ENCODE measurements around the gene CHMP4A. TPM values are rescaled to one million over a fixed set of nuclear protein-coding genes. Genes with fewer than 3 reads are reported as not detected.

The CHMP4A gene
- total and polyA plus RNA-seq, 9 of the 15 experiments (the other 6 are each of a cell fraction or from before 2014, with no cell fraction given) = 28.8 to 104 (median 52.7) TPM

- TF ChIP-seq ATF3 (IDR thresholded peaks at IDR 0.05) (0 out of 2 replicates have a peak, but pooled peaks have one; percentile 33), ATF3 (CRISPR knock-in tag; conservative IDR thresholded peaks at IDR 0.05) (no peak), USF1 (CRISPR knock-in tag; IDR thresholded peaks at IDR 0.05) (peak; percentile 98), THRB (CRISPR knock-in tag; conservative IDR thresholded peaks at IDR 0.05) (0 out of 2 replicates have a peak, but pooled peaks have one; percentile 24), MAX (CRISPR knock-in tag; IDR thresholded peaks at IDR 0.05) (peak; percentile 57), ZNF41 (CRISPR knock-in tag; conservative IDR thresholded peaks at IDR 0.05) (0 out of 2 replicates have a peak, but pooled peaks have one; percentile 38), SIN3A (IDR thresholded peaks at IDR 0.05; ENCODE audit: borderline replicate concordance in 2 of 2, control insufficient read depth in 1 of 2, low read depth in 2 of 2, low read length in 2 of 2) (peak; percentile 53 to 60; a peak in 2 of 4 replicates), ZNF282 (CRISPR knock-in tag; IDR thresholded peaks at IDR 0.05) (no peak), ZNF253 (CRISPR knock-in tag; conservative IDR thresholded peaks at IDR 0.05) (no peak), MNT (conservative IDR thresholded peaks at IDR 0.05) (peak; percentile 79 to 90), TFE3 (CRISPR knock-in tag; IDR thresholded peaks at IDR 0.05) (peak; percentile 99), TAF1 (IDR thresholded peaks at IDR 0.05; ENCODE audit: control insufficient read depth, extremely low read depth, insufficient read depth, low read length, severe bottlenecking) (peak; percentile 67), SAP30 (IDR thresholded peaks at IDR 0.05; ENCODE audit: borderline replicate concordance, insufficient read depth, low read depth, low read length, poor library complexity, severe bottlenecking) (peak; percentile 50), ETV1 (tag; conservative IDR thresholded peaks at IDR 0.05; ENCODE audit: low read depth) (0 out of 2 replicates have a peak, but pooled peaks have one; percentile 33), POLR2G (IDR thresholded peaks at IDR 0.05; ENCODE audit: low read depth, low read length) (peak; percentile 96)
These were observed at the start of gene CHMP4A (continued) for GRCh38 chr14:24212924-24213865.

Measured in K562 (cell line).